ENCODE results near the gene CST6. TPM values are rescaled to one million over a fixed set of nuclear protein-coding genes. Genes with fewer than 3 reads are reported as not detected.
"Not testable (repeated sequence)": the region's sequence is repeated elsewhere in the genome, so short reads cannot be mapped to it uniquely, and the experiment has no call there.

The CST6 gene
- total RNA-seq, 1 donor from 2014 or later, result not detected

DNA sequence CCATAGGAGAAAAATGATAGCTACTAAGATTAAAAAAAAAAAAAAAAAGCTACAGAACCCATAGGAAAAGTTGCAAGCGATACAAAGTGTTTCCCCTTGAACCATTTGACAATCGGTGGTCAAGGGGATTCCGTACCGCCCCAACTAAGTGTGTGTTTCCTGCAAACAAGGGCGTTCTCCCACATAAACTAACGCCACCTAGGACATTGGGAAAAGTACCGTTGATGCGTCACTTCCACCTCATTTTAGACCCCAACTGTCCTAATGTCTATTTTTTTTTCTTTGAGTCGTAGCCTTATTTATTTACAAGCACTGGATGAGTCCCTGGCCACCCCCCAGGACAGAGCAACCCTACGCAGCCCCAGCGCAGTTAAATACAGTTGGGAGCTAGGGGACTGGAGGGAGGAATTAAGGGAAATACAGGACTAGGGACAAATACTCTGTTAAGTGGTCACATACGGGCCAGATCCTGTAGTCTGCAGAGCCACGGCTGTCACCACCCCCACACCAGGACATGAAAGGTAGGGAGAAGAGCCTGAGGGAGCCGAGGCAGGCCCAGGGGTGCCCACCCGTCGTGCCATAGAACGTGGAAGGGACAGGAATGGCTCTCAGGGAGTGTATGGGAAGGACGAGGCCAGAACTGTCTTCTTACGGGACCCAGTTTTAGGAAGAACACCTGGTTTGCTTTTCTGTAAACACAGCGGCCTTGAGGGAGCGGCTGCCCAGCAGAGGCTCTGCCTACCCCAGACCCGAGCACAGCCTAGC lies 28.8 kb upstream of the CST6 start:
- ATAC-seq (no peak), DNase-seq (ENCODE audit: low spot score) (no peak)

DNA sequence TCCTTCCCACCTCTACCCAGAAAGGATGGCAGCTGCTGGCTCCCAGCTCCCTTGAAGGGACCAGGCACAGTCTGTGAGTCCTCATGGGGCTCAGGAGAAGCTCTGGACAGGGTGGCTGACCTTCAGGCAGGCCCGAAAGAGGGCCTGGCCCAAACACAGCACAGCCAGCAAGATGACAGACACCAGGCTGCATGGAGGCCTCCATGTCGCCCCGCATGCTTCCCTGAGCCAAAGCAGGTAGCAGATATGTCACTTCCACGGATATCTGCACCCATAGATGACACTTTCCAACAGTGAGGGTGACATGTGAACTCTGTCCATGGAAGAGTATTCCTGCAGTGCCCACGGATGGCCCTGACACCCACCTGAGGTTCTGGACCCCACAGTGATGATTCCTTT lies 28.2 kb upstream of the CST6 start:
- ATAC-seq, result no peak
- DNase-seq (ENCODE audit: low spot score), result no peak

DNA sequence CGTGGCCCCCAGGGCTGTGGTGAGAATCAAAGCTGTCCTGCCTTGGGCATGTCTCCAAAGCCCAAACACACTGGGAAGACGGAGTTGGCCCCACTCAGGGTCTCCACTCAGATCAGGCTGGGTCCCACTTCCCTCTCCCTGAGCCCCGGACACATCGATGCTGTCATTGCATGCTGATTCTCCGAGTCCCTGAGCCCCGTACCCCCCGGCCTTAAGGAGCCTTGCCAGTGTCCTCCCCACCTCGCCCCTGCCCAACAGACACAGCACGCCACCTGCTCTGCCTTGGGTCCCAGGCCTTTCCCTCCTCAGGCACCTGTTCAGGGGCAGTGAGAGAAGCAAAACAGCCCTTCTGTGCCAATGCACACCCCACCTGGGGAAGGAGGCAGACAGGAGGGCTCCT lies 24.5 kb upstream of the CST6 start:
- no peak for ATAC-seq
- DNase-seq (ENCODE audit: low spot score), result no peak

DNA sequence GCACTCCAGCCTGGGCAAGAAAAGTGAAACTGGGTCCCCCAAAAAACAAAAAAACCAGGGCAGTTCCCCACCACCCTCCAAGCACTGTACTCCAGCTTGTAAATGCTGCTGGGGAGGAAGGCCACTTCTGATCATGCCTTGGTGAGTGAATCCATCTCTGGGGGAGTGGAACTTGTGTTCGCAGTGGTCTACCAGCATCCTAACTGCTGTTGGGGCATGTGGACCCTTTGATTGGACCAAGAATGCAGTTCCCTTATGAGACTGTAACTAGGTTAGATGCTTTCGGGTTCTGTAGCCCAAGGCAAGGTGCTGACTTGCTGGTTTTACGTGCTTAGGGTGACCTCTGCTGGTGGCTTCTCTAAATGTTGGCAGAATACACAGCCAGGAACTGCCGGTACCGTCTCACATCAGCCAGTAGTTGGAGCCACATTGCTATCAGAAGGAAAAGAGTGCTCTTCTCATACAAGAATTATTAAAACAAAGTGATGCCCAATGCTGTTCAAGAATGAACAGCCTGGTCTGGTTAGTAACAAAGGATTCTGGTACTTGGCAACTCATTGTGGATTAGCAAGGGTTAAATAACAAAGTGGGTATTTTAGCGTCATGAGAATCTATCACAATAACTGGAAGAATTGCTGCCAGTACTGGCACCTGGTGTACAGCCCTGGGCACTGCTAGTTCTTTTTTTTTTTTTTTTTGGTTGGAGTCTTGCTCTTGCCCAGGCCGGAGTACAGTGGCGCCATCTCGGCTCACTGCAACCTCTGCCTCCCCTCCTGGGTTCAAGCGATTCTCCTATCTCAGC lies 22.8 kb upstream of the CST6 start:
- ATAC-seq (peak; percentile 100), DNase-seq (ENCODE audit: low spot score) (peak; percentile 89)

DNA sequence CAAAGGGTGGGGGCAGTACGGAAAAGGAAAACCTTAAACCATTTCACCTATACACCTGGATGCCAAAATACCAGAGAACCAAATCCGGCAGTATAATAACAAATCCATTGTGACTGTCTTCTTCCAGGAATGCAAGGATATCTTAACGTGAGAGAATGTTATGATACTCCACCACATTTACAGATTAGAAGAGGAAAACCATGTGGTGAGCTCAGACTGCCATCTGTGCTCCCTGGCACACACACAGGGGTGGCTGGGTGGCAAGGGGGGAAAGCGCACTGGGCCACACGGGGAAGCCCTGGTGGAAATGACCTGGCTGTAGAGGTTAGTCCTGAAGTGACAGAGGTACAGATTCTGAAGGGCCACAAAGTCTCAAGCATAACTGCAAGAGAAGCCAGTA lies 19.8 kb upstream of the CST6 start:
- no peak for ATAC-seq
- no peak for DNase-seq (ENCODE audit: low spot score)

DNA sequence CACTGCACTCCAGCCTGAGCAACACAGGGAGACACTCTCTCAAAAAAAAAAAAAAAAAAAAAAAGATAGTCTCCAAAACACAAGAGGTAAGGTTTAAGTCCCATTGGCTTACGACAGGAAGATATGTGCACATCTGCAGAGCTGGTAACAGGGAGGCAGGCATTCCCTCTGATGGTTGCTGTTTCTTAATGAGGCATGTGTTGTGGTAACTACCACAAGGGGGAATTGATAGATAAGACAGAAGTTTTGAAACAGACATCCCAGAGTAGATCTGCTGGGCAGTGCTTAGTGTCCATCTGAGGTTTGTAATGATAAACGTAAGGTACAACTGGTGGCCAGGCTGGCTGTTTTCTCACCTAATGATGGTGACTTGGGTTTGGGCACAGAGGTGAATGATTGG lies 14.5 kb upstream of the CST6 start:
- ATAC-seq (no peak), DNase-seq (ENCODE audit: low spot score) (no peak)

GRCh38 chr11:66001942-66002647 lies 9.7 kb upstream of the CST6 start, which contains the start of the genes BANF1 and EIF1AD:
Gene BANF1 (plus strand): TSS chr11:66002503. CDS start chr11:66003251, 748 bp downstream.
Gene EIF1AD (minus strand): TSS chr11:66002157. CDS start chr11:66000389, 1,768 bp downstream.
- ATAC-seq (peak; percentile 88), DNase-seq (ENCODE audit: low spot score) (peak; percentile 94)

- peak; percentile 89 for ATAC-seq
- peak; percentile 79 for DNase-seq (ENCODE audit: low spot score)
Observed at GRCh38 chr11:66002648-66003225, 9.1 kb upstream of the CST6 start.

- DNase-seq (ENCODE audit: low spot score) (no peak), ATAC-seq (no peak)
Observed at GRCh38 chr11:66003291-66003690, 8.5 kb upstream of the CST6 start.

- ATAC-seq (no peak), DNase-seq (ENCODE audit: low spot score) (no peak)
Observed at GRCh38 chr11:66004186-66004585, 7.6 kb upstream of the CST6 start.

DNA sequence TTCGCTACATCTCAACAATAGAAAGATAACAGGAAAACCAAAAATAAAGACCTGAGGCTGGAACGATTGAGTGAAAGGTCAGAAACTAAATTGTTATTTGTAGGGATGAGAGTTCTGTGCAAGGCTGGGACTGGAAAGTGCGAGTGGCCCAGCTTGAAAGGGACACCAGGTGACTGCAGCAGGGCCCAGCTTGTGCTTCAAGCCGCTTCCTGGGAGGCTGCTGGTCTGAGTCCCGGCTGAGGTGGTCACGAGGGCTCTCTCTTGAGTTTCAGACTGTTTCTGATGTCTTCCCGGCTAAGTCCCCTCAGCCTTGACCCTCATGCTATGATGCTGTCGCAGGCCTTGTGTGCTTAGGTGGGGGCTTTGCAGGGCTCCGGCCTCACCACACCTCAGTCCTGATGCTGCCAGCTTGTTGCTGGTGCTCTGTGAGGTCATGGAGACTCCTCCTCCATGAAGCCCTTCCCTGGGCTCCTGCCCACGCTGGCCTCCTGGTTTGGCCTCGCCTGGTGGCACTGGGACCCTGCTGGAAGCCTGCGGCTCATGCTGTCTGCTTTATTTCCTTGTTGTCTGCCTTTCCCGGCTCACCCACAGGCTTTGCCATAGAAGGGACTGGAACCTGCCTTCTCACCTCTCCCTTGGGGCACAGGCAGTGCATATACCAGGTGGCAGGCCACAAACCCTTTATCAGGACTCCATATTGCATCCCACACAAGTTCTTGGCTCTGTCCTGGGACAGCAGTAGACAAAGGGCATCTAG lies 5.5 kb upstream of the CST6 start:
- no peak for DNase-seq (ENCODE audit: low spot score)
- no peak for ATAC-seq

GRCh38 chr11:66006891-66007176 lies 5.0 kb upstream of the CST6 start:
- DNase-seq (ENCODE audit: low spot score) (no peak), ATAC-seq (no peak)

- no peak for ATAC-seq
Observed at GRCh38 chr11:66007201-66007634, 4.6 kb upstream of the CST6 start.

GRCh38 chr11:66008095-66008467 lies 3.7 kb upstream of the CST6 start:
- DNase-seq (ENCODE audit: low spot score), result no peak
- no peak for ATAC-seq

More at GRCh38 chr11:66007201-66007634, 4.6 kb upstream of the CST6 start:
- DNase-seq (ENCODE audit: low spot score), result no peak

- no peak for ATAC-seq
- DNase-seq (ENCODE audit: low spot score), result no peak
Observed at GRCh38 chr11:66008468-66009101, 3.2 kb upstream of the CST6 start.

- ATAC-seq; DNase-seq (ENCODE audit: low spot score): not testable (repeated sequence)
Observed at GRCh38 chr11:66010036-66010435, 1.8 kb upstream of the CST6 start.

DNA sequence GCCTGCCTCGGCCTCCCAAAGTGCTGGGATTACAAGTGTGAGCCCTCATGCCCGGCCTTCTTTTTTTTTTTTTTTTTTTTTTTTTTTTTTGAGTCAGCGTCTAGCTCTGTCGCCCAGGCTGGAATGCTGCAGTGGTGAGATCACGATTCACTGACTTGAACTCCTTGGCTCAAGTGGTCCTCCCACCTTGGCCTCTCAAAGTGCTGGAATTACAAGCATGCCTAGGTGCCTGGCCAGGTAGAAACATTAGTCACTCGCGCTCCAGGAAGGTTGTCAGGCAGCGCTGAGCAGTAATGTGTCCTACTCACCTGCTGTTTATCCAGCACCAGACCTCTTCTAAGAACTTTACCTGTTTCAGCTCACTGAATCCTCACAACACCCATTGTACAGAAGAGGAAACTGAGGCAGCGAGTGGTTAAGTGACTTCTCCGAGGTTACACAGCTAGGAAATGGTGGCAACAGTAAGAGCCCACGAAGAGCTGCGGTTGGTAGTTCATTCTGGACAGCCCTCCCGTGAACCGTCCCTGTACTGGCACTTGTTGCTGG lies 496 bp upstream of the CST6 start:
- ATAC-seq (no peak), DNase-seq (ENCODE audit: low spot score) (no peak)

GRCh38 chr11:66012371-66012945 lies 650 bp downstream of the CST6 start:
- ATAC-seq (no peak), DNase-seq (ENCODE audit: low spot score) (no peak)
